H9 (cell line): ENCODE data around the gene CRELD2. TPM values are rescaled to one million over a fixed set of nuclear protein-coding genes. Genes with fewer than 3 reads are reported as not detected.

Source experiments
- DNase-seq: peaks from one replicate; pipeline ENCODE4 v3.0.0-alpha.2; 2017
- H2AFZ ChIP-seq: one replicate; pipeline ENCODE4 v1.6.1; 2013; ENCODE audit warnings: mild to moderate bottlenecking, low read length, control low read depth, moderate library complexity
- H2AK5ac ChIP-seq: 2 replicates; pipeline ENCODE4 v1.6.1; 2013; ENCODE audit warnings: low read length, control low read depth, mixed read lengths; ENCODE audit not compliant: insufficient read length
- H2BK120ac ChIP-seq: one replicate; pipeline ENCODE4 v1.6.1; 2013; ENCODE audit warnings: low read depth, mild to moderate bottlenecking, low read length, control low read depth, inconsistent platforms; ENCODE audit not compliant: poor library complexity, severe bottlenecking
- H2BK12ac ChIP-seq: 2 replicates; pipeline ENCODE4 v1.6.1; 2013; ENCODE audit warnings: low read length, control low read depth, mixed read lengths, low read depth; ENCODE audit not compliant: insufficient read length
- H2BK15ac ChIP-seq: 2 replicates; pipeline ENCODE4 v1.6.1; 2013; ENCODE audit warnings: low read depth, low read length, control low read depth
- H2BK20ac ChIP-seq: one replicate; pipeline ENCODE4 v1.6.1; 2013; ENCODE audit warnings: low read depth, mild to moderate bottlenecking, low read length, control low read depth, inconsistent platforms; ENCODE audit not compliant: poor library complexity, severe bottlenecking
- H2BK5ac ChIP-seq: 2 replicates; pipeline ENCODE4 v1.6.1; 2013; ENCODE audit warnings: low read length, control low read depth, mixed read lengths; ENCODE audit not compliant: insufficient read length
- H3K14ac ChIP-seq: 2 replicates; pipeline ENCODE4 v1.6.1; 2013; ENCODE audit warnings: low read length, control low read depth; ENCODE audit not compliant: insufficient read depth
- H3K18ac ChIP-seq: 2 replicates; pipeline ENCODE4 v1.6.1; 2013; ENCODE audit warnings: low read depth, mild to moderate bottlenecking, mixed read lengths, low read length, control low read depth; ENCODE audit not compliant: insufficient read length
- H3K23ac ChIP-seq: 2 replicates; pipeline ENCODE4 v1.6.1; 2013; ENCODE audit warnings: low read length, control low read depth, mixed read lengths, low read depth; ENCODE audit not compliant: insufficient read length
- H3K23me2 ChIP-seq: 2 replicates; pipeline ENCODE4 v1.6.1; 2013; ENCODE audit warnings: low read depth, mild to moderate bottlenecking, mixed read lengths, low read length, control low read depth; ENCODE audit not compliant: insufficient read length, poor library complexity, severe bottlenecking
- H3K27ac ChIP-seq: 2 replicates; pipeline ENCODE4 v1.5.1; 2013; ENCODE audit warnings: low read length, control low read depth, mixed read lengths, low read depth; ENCODE audit not compliant: insufficient read length
- H3K27me3 ChIP-seq: 2 replicates; pipeline ENCODE4 v1.6.1; 2013; ENCODE audit warnings: low read length, control low read depth, inconsistent platforms; ENCODE audit not compliant: insufficient read depth
- H3K4ac ChIP-seq: 2 replicates; pipeline ENCODE4 v1.6.1; 2013; ENCODE audit warnings: low read depth, mild to moderate bottlenecking, control low read depth, inconsistent platforms, low read length, moderate library complexity
- H3K4me1 ChIP-seq: 2 replicates; pipeline ENCODE4 v1.6.1; 2013; ENCODE audit warnings: low read length, control low read depth, inconsistent platforms; ENCODE audit not compliant: insufficient read depth
- H3K4me2 ChIP-seq: 2 replicates; pipeline ENCODE4 v1.6.1; 2013; ENCODE audit warnings: low read length, control low read depth, mixed read lengths; ENCODE audit not compliant: insufficient read length, insufficient read depth
- H3K56ac ChIP-seq: 2 replicates; pipeline ENCODE4 v1.6.1; 2013; ENCODE audit warnings: low read depth, mild to moderate bottlenecking, mixed read lengths, low read length, control low read depth; ENCODE audit not compliant: insufficient read length
- H3K79me1 ChIP-seq: 2 replicates; pipeline ENCODE4 v1.6.1; 2013; ENCODE audit warnings: low read depth, mild to moderate bottlenecking, moderate library complexity, low read length, control low read depth, inconsistent platforms; ENCODE audit not compliant: insufficient read depth, poor library complexity, severe bottlenecking
- H3K79me2 ChIP-seq: 2 replicates; pipeline ENCODE4 v1.6.1; 2013; ENCODE audit warnings: low read length, control low read depth, inconsistent platforms; ENCODE audit not compliant: insufficient read depth
- H3K9ac ChIP-seq: 2 replicates; pipeline ENCODE4 v1.6.1; 2013; ENCODE audit warnings: low read length, control low read depth, mixed read lengths; ENCODE audit not compliant: insufficient read length; ENCODE audit errors: extremely low read depth
- H3K9me3 ChIP-seq: one replicate; pipeline ENCODE4 v1.6.1; 2013; ENCODE audit warnings: low read depth, low read length, inconsistent platforms; ENCODE audit not compliant: control insufficient read depth
- H3T11ph ChIP-seq: one replicate; pipeline ENCODE4 v1.6.1; 2013; ENCODE audit warnings: mild to moderate bottlenecking, low read length, control low read depth, inconsistent platforms
- H4K20me1 ChIP-seq: one replicate; pipeline ENCODE4 v1.6.1; 2013; ENCODE audit not compliant: control insufficient read depth, insufficient read length, insufficient read depth
- H4K5ac ChIP-seq: 2 replicates; pipeline ENCODE4 v1.6.1; 2013; ENCODE audit warnings: low read depth, mild to moderate bottlenecking, mixed read lengths, low read length, control low read depth; ENCODE audit not compliant: insufficient read length
- H4K8ac ChIP-seq: replicated peaks from 2 replicates; pipeline ENCODE4 v1.6.1; 2013; ENCODE audit warnings: low read length, control low read depth, mixed read lengths, low read depth; ENCODE audit not compliant: insufficient read length
- H4K91ac ChIP-seq: 2 replicates; pipeline ENCODE4 v1.6.1; 2013; ENCODE audit warnings: low read depth, mild to moderate bottlenecking, moderate library complexity, mixed read lengths, low read length, control low read depth; ENCODE audit not compliant: insufficient read length
- H3K27ac Mint-ChIP-seq, 3 experiments: 2 replicates in 2 of 3; 3 replicates in 1 of 3; pipeline ENCODE4 v1.8.0; 2020 to 2021; ENCODE audit warnings: mixed read lengths in 3 of 3, mild to moderate bottlenecking in 1 of 3, moderate library complexity in 1 of 3
- H3K27me3 Mint-ChIP-seq: 2 replicates; pipeline ENCODE4 v1.8.0; 2021; ENCODE audit warnings: low read depth, mild to moderate bottlenecking, moderate library complexity, mixed read lengths
- H3K36me3 Mint-ChIP-seq, 3 experiments: 2 replicates in 2 of 3; 3 replicates in 1 of 3; pipeline ENCODE4 v1.8.0; 2020 to 2021; ENCODE audit warnings: low read depth in 3 of 3, mixed read lengths in 3 of 3; ENCODE audit not compliant: insufficient read depth in 1 of 3
- H3K4me1 Mint-ChIP-seq, 2 experiments: 2 replicates each; pipeline ENCODE4 v1.8.0; 2020; ENCODE audit warnings: mixed read lengths in 2 of 2
- H3K4me3 Mint-ChIP-seq, 2 experiments: 2 replicates in 1 of 2; 3 replicates in 1 of 2; pipeline ENCODE4 v1.8.0; 2020 to 2021; ENCODE audit warnings: mild to moderate bottlenecking in 2 of 2, mixed read lengths in 2 of 2, moderate library complexity in 1 of 2
- H3K9me3 Mint-ChIP-seq, 2 experiments: 2 replicates in 1 of 2; 3 replicates in 1 of 2; pipeline ENCODE4 v1.8.0; 2020; ENCODE audit warnings: mild to moderate bottlenecking in 2 of 2, mixed read lengths in 2 of 2, moderate library complexity in 1 of 2
- WGBS: extraction: QIAGEN DNeasy Blood & Tissue Kit; methylation state at CpG from one replicate; pipeline ENCODE4 v1.1.7; 2013; ENCODE audit warnings: missing lambda C conversion rate, low lambda C conversion rate, mixed read lengths; ENCODE audit not compliant: insufficient read length; ENCODE audit errors: extremely low coverage; 5-methylcytosine and 5-hydroxymethylcytosine counted together
- total RNA-seq: library from RNA; stranded (reverse); gene quantifications from 2 replicates; pipeline ENCODE4 v1.2.1, GENCODE V29; 2021
- TF ChIP-seq, protein P1 (sequence below): fragments of 200-600 bp; sonication (generic); conservative IDR thresholded peaks from 3 replicates; pipeline ENCODE4 v1.8.0; 2021; ENCODE audit warnings: antibody characterized with exemption, mild to moderate bottlenecking

The CRELD2 gene
- total RNA-seq, 1 experiment from 2014 or later = 34.7 TPM

DNA sequence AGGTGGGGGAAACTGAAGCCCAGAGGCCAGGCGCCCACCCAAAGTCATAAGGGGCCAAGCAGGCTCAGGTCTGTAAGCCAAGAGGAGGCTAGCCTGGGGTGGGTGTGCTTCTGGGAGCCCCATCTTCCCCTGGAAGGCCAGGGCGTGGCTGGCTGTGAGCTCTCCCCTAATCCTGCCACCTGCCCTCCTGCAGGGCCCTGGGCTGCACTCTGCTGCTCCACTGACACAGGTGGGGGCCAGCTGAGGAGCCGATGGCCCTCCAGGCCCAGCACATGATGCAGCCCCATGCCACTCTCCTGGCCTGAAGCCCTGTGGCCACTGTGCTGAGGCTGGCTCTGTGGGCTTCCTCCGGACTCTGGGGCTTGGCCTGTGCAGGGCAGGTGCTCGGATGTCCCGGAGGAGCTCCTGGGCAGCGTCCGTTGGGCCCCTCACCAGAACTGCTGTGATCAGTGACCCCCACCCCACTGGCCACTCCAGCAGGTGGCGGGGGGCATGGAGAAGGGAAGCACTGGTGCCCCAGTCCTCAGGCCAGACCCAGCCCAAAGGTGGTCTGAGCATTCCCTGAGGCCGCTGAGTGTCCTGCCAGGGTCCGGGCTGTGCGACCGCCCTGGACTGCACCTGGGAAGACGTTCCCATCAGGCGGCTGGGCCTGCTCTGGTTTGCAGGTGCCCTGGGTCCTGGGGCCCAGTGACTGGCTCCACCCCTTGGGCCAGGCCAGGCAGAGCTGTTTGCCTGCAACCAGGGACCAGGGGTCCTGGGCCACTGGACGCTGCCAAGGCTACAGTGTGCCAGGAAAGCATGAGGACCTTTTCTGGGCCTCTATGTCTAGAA, 50.6 kb downstream of the CRELD2 start:
- H3K27me3 Mint-ChIP-seq = peaks cover 16% of the 10 kb centered on the region
- Histone ChIP-seq H4K8ac (no peak overlapping the region), H3K23me2 (no peaks in the 10 kb centered on the region), H3K23ac (no peak overlapping the region), H4K5ac (no peak overlapping the region), H3K9ac (no peak overlapping the region), H3K79me2 (no peaks in the 10 kb centered on the region), H3K79me1 (no peaks in the 10 kb centered on the region), H3K4me1 (no peaks in the 10 kb centered on the region; the same call in 1 of the 2 replicates), H2BK5ac (no peak overlapping the region), H3K18ac (no peak overlapping the region), H3K27me3 (no peaks in the 10 kb centered on the region), H3T11ph (no peak overlapping the region), H3K9me3 (no peaks in the 10 kb centered on the region), H4K20me1 (peaks cover 3% of the 10 kb centered on the region), H3K4ac (no peak overlapping the region), H3K27ac (no peak overlapping the region), H4K91ac (no peak overlapping the region), H2BK120ac (no peak overlapping the region), H3K56ac (no peak overlapping the region), H2AFZ (no peak overlapping the region), H2AK5ac (no peak overlapping the region), H2BK15ac (no peak overlapping the region), H2BK20ac (no peak overlapping the region), H3K14ac (no peak overlapping the region), H3K4me2 (no peak overlapping the region), H2BK12ac (no peak overlapping the region)
- TF ChIP-seq, protein P1, sequence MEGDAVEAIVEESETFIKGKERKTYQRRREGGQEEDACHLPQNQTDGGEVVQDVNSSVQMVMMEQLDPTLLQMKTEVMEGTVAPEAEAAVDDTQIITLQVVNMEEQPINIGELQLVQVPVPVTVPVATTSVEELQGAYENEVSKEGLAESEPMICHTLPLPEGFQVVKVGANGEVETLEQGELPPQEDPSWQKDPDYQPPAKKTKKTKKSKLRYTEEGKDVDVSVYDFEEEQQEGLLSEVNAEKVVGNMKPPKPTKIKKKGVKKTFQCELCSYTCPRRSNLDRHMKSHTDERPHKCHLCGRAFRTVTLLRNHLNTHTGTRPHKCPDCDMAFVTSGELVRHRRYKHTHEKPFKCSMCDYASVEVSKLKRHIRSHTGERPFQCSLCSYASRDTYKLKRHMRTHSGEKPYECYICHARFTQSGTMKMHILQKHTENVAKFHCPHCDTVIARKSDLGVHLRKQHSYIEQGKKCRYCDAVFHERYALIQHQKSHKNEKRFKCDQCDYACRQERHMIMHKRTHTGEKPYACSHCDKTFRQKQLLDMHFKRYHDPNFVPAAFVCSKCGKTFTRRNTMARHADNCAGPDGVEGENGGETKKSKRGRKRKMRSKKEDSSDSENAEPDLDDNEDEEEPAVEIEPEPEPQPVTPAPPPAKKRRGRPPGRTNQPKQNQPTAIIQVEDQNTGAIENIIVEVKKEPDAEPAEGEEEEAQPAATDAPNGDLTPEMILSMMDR = no peak
- no peak overlapping the region for H3K27ac Mint-ChIP-seq
- H3K4me1 Mint-ChIP-seq = peaks cover 4 to 5% of the 10 kb centered on the region in 2 experiments; a peak in 3 of 4 replicates
- H3K4me3 Mint-ChIP-seq = no peak overlapping the region
- DNase-seq = peak; percentile 40
- no peaks in the 10 kb centered on the region for H3K9me3 Mint-ChIP-seq
- H3K36me3 Mint-ChIP-seq = peaks cover under 1 to 7% (median 2%) of the 10 kb centered on the region in 3 experiments; a peak in 5 of 7 replicates
- no CpG with 5 or more reads among the region's 16 CpGs for WGBS
